ENCODE measurements around the gene TADA2A.

GRCh38 chr17:37438141-37438540 lies 31.5 kb downstream of the TADA2A start:
- no peak for TF ChIP-seq POLR2A (IDR thresholded peaks at IDR 0.05; ENCODE audit: low read depth)
- TF ChIP-seq, protein P1, sequence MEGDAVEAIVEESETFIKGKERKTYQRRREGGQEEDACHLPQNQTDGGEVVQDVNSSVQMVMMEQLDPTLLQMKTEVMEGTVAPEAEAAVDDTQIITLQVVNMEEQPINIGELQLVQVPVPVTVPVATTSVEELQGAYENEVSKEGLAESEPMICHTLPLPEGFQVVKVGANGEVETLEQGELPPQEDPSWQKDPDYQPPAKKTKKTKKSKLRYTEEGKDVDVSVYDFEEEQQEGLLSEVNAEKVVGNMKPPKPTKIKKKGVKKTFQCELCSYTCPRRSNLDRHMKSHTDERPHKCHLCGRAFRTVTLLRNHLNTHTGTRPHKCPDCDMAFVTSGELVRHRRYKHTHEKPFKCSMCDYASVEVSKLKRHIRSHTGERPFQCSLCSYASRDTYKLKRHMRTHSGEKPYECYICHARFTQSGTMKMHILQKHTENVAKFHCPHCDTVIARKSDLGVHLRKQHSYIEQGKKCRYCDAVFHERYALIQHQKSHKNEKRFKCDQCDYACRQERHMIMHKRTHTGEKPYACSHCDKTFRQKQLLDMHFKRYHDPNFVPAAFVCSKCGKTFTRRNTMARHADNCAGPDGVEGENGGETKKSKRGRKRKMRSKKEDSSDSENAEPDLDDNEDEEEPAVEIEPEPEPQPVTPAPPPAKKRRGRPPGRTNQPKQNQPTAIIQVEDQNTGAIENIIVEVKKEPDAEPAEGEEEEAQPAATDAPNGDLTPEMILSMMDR (IDR thresholded peaks at IDR 0.05): no peak

Data from esophagus muscularis mucosa (tissue), 3 donors.